HG03460 (cell line): ENCODE results near the gene RNF130.

Source experiments
- ATAC-seq: cut with Tn5 transposase; IDR thresholded peaks from one replicate; pipeline ENCODE4 v1.9.1; 2021; ENCODE audit not compliant: unreplicated experiment

Gene RNF130

DNA sequence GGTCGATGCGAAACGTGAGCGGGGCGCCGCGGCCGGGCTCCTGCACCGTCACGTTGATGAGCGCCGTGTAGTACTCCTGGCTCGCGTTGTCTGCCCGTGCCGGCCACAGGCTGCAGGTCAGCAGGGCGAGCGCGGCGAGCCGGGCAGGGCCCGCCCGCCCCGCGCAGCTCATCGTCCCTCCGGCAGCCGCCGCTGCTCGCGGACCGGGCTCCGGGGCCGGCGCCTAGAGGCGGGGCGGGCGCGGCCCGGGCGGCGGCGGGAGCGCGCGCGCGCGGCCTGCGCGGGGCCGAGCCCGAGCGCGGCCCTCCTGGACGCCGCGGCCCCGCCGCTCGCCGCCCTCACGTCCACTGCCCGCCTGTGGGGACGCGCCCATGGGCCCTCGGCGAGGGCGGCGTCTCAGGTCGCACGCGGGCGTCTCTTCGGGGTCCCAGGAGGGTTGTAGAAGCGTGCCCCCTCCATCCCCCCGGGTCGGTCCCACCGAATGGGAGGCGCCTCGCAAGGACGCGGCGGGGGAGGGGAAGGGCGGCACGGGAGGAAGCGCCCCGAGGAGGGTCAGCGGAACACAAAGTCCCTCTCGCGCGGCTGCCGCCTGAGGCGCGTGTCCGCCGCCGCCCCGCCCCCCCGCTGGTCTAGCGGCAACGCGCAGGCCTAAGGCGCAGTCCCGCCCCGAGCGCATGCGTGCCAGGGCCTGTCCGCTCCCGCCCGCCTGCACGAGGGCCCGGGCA, at the start of gene RNF130:
RNF130 (minus strand) TSS at position 229 of the 725 bp plus-strand sequence; CDS start at position 172, 57 bp downstream.
- no peak for ATAC-seq

DNA sequence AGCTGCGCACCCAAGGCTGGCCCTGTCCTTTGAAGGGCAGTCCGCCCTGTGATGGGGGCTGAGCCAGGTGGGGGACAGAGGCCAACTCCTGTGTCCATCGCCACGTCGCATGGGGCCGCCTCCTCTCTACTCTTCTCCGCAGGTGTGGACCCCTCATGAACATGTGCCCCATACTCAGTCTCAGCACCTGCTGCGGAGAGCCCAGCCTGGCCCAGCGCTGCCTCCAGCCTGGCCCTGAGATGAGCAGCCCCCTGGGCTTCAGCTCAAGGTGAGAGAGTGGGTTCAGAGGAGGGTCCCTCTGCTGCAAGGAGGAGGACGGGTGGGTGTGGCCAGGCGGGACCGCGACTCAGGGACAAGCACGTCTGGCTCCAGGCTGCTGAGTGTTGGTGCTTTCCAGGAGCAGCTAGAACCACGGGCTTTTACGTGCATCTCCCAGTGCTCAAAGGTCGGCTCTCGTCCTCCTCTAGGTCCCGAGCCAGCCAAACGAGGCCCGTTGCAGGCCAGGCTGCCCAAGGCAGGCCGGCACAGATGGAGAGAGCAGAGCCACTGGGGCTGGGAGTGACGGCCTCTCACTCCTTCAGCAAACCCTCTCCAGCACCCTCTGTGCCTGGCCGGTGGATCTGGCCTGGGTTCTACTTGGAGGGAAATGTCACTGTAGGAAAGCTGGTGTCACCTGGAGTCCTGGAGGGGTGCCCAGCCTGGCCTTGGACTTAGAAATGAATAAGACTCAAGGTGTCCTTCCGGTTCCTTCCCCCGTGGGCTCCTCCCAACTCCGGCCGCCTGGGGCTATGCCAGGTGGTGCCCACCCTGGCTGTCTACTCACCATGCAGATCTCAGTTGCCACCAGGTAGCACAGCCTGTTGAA, 48.9 kb upstream of the RNF130 start:
- no peak for ATAC-seq

GRCh38 chr5:180119903-180120236, 48.3 kb upstream of the RNF130 start:
- ATAC-seq: no peak

GRCh38 chr5:180119031-180119902, 47.7 kb upstream of the RNF130 start:
- ATAC-seq: no peak

DNA sequence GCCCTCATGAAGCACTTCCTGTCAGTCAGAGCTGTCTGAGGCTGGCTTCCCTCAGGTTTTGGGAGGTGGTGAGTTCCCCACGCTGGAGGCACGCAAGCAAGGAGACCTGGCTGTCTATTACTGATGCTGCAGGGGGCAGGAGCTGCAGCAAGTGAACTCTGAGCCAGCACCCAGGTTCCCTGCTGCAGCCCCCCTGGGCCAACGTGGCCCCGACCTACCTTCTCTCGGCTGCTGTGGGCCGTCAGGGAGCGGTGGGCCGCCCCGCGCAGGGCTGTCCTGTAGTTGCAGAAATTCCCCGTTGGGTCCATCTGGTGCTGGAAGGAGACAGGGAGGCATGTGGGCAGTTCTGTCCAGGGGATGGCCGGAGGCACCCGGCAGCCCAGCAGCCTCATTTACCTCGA, 46.8 kb upstream of the RNF130 start:
- ATAC-seq: no peak

DNA sequence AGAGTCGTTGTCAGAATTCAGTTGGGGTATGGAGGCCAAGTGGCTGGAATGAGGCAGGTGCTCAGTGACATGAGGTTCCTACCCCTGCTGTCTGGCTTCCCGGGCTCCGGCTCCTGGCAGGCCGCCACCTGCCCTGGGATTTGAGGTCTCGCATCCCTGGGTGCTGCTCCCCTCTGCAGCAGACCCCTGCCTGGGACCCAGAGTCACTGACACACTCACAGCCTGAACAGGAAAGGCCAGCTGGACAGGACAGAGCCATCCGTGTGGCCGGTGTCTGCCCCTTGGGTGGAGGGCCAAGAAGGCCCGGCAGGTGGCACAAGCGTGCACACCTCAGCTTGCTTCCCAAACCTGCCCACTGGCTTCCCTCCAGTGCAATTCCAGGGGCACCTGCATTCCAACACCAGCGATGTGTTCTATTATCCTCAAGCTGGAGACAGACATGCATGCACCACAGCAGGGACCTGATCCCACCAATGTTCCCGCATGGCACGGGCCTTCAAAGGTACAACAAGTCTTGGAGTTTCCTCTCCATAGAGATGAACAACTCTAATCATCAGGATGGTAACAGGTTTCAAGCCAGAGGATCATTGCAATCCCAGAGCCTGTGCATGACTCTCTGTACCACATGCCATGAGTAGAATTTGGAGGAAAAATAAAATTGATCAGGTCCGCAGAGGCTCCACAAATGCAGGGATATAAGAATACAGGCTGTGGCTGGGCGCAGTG, 45.6 kb upstream of the RNF130 start:
- ATAC-seq: no peak

GRCh38 chr5:180116077-180116999, 44.8 kb upstream of the RNF130 start:
- no peak for ATAC-seq

DNA sequence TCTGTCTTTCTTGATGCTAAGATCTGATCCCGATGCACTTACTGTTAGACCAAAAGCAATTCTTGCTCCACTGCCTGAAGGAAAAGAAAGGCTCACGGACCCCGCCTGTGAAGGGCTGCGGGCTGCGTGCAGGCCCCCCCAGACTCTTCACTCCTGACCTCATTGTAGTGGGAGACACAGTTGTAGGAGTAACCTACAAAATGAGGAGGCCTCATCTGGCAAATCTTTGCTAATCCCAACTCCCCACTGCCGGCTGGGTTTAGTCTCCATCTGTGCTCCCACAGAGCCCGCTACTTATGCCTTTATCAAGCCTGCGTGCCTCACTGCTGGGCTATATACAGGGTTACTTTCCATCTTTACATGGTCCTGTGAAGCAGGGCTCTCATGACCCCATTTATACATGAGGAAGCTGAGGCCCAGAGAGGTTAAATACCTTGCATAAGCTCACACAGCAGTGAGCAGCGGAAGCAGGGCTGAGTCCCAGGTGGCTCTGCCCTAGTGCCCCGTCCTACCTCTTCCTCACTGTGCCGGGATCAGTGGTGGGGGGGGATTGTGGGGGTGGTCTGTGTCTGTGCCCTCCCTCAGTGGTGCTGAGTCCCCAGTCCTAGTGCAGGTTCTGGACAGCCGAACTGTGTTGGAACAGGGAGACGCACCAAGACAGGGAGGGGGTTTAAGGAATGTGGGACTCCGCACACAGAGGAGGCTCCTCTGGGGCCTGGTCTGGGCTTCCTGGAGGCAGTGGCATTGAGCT, 43.9 kb upstream of the RNF130 start:
- no peak for ATAC-seq

DNA sequence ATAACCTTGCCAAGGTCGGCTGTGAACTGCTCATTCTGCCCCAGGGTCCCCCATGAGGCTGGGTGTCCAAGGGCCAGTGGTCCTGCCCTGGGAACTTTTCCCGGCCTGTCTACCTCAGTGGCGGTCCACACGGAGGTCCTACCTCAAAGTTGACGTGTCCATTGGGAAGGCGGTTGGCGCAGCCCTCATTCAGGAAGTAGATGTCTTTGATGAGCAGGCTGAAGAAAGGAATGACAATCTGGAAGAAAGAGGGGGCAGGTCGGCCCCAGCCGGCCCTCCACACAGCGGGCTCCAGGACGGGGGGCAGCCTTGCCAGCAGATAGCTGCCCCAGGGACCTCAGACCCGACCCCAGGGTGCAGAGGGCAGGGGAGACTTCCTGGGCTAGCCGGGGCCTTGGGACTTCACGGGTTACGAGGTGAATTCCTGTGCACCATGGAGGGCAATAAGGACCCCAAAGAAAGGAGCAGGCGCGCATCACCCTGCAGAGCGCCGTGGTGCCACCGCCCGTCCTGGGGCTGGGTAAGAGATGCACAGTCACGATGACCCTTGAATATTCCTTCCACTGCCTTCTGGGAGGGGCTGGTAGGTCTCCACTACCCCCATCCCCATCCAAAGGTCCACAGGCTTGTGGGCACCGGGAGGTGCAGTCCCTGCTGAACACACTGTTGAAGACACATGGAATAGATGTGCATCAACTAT, 42.9 kb upstream of the RNF130 start:
- no peak for ATAC-seq

DNA sequence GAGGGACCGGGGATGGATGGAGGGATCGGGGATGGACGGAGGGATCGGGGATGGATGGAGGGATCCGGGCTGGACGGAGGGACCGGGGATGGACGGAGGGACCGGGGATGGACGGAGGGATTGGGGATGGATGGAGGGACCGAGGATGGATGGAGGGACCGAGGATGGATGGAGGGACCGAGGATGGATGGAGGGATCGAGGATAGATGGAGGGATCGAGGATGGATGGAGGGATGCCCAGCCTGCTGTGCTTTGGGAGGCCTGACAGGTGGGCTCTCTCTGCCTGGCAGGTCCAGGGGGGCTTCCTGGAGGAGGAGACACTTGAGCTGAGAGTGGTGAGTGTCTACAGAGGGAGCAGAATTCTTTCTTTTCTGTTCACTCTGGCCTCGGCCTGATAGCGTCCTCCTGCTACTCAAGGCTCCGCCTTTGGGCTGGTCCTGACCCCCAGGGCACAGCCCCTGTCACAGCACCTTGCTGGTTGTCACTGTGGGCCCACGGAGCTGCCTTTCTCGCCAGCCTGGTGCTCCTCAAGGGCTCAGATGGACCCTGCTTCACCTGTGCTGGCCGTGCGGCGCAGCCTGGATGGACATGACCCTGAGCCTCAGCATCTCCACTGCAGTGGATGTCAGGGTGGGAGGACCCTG, 42.2 kb upstream of the RNF130 start:
- ATAC-seq: no peak

GRCh38 chr5:180112181-180112861, 40.8 kb upstream of the RNF130 start:
- no peak for ATAC-seq

DNA sequence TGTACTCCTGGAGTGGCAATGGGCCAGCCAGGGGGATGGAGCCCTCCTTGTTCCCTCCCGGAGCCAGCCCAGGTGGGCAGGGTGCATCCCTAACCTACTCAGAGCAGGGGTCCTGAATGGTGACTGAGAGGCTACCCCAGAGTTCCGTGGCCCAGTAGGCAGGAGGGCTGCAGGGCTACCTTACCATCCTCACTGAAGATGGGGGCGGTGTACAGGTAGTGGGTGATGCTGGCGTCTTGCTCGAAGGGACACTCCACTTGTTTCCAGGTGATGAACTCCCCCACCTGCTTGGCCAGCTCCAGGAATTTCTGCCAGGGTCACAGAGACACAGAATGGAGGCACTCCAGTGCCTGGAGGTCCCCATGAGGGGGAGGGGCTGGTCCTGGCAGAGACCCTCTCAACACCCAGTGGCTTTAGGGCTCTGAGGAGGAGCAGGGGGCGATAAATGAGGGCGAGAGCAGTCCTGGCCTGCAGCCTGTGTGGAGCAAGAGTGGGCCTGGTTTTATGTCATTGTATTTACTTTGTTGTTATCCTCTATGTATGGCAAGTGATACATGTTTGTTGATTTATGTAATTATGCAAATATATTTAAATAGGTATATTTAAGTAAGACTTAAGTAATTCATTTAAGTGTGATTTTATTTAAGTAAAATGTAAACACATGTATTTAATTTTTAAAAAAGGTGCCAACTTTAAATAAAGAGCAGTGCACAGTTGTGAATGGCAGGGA, 39.9 kb upstream of the RNF130 start:
- ATAC-seq: no peak

GRCh38 chr5:180109920-180110319, 38.4 kb upstream of the RNF130 start:
- ATAC-seq: no peak

DNA sequence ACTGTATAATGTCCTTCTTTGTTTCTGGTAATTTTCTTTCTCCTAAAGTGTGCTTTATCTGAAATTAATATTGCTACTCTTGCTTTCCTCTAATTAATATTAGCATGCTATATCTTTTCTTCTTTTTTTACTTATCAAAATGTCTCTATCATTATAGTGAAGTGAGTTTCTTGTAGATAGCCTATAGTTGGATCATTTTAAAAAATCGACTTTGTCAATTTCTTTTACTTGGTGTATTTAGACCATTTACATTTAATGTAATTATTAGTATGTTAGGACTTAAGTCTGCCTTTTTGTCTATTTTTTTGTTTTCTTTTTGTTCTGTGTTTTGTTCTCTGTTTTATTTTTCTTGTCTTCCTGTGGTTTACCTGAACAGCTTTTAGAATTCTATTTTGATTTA, 35.4 kb upstream of the RNF130 start:
- no peak for ATAC-seq

- no peak for ATAC-seq
Measured at GRCh38 chr5:180105827-180106312, 34.3 kb upstream of the RNF130 start.

DNA sequence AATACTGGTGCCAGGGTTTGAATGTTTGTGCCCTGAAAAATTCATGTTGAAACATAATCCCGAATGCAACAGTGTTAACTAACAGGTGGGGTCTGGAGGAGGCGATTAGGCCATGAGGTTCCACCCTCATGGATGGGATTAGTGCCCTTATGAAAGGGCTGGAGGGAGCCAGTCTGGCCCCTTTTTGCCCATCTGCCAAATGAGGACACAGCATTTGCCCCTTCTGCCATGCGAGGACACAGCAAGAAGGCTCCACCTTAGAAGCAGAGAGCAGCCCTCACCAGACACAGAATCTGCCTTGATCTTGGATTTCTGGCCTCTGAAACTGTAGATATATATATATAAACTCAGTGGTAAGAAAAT, 32.6 kb upstream of the RNF130 start:
- ATAC-seq: no peak
